Fibroblast of villous mesenchyme (primary cell): ENCODE data around the gene INHA. TPM values are rescaled to one million over a fixed set of nuclear protein-coding genes. Genes with fewer than 3 reads are reported as not detected.

Experiments used
- DNase-seq: peaks from one replicate; pipeline ENCODE4 v3.0.0-alpha.2; 2010; ENCODE audit warnings: low read depth
- H3K4me3 ChIP-seq: 2 replicates; pipeline ENCODE4 v1.5.1; 2011; ENCODE audit warnings: low read depth, mild to moderate bottlenecking, low read length
- CTCF ChIP-seq: IDR thresholded peaks from 2 replicates; pipeline ENCODE4 v1.5.1; 2012; ENCODE audit warnings: low read depth, mild to moderate bottlenecking, low read length; ENCODE audit not compliant: insufficient read depth
- total RNA-seq: library from RNA; depleted of rRNA; stranded (reverse); fragments of >200 nt; gene quantifications from 2 replicates; pipeline ENCODE4 v1.2.3, GENCODE V29; 2012

The INHA gene
- total RNA-seq, 1 donor = 0.43 TPM

DNA sequence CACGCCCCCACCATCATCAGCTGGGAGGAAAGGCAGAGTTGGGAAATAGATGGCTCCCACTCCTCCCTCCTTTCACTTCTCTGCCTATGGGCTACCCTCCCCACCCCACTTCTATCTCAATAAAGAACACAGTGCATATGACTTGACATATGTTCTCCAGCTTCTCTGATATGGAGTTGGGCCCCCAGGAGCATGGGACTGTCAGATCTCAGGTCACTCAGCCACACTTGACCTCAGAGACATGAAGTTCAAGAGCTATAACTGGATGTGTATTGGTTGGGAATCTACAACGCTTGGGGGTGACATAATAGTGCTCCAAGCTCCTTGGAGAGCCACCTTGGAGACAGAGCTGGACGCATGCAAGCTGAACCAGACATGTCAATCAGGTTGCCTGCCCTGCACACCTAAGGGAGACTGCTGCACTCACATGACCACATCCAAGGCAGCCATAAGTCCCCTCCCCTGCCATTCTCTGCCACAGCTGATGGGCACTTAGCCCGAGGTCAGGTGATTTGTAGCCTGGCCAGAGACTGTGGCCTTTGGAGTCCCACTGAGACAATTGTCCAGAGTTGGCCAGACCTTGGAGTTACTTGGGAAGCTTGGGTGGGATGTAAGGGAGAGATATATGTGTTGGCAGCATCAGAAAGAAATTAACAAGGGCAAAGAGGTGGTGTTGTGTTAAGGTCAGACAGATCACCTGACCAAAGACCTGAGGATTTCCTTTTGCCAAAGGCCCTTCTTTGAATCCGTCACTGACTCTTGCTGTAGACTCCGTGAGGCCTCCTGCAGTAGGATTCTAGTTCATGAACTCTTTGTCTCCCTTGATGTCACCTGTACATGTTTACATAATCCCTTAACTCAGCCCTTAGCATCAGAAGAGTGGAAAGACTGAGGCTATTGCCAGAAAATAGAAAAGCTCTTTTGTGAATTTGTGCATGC is 3.7 kb downstream of the INHA start:
- no peak overlapping the region for H3K4me3 ChIP-seq
- TF ChIP-seq CTCF = no peak
- no peak for DNase-seq

GRCh38 chr2:219576505-219577388 is 4.6 kb downstream of the INHA start:
- no peak for TF ChIP-seq CTCF
- no peak for DNase-seq
- H3K4me3 ChIP-seq = no peak overlapping the region

DNA sequence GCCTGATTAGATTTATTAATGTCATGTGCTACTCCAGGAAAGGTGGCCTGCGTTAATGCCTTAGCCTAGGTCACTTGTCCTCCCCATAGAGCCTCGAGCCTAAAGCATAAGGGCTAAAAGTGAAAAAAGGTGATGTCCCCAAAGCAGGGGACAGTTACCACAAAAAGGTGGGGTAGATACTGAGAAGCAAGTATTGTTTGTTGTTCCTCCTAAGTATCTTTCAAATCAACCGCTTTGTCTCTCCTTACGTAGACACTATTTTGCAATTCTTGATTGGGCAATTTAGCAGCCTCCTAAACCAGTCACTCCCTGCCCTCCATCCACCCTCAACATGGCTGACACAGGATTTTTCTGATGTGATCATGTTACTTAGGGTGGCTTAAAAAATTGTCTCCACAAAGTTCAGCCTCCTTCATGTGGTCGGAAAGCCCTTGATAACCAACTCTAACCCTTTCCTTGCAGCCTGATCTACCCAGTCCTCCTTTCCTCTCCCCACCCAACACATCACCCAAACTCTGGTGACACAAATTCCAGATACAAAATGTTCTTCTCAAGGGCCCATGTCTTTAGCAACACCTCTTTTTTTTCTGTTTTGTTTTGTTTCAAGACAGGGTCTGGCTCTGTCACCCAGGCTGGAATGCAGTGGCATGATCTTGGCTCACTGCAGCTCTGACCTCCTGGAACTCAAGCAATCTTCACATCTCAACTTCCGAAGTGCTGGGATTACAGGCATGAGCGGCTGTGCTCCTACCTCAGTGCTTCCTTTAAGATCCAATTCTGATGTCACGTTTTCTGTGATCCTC is 6.9 kb downstream of the INHA start:
- peak; percentile 86 for DNase-seq
- H3K4me3 ChIP-seq = no peak overlapping the region
- no peak for TF ChIP-seq CTCF

- H3K4me3 ChIP-seq = no peak overlapping the region
- DNase-seq = no peak
- no peak for TF ChIP-seq CTCF
Measured at GRCh38 chr2:219581346-219581745, 9.2 kb downstream of the INHA start.

- no peak for TF ChIP-seq CTCF
- no peak overlapping the region for H3K4me3 ChIP-seq
- DNase-seq = no peak
Measured at GRCh38 chr2:219591091-219591490, 19.0 kb downstream of the INHA start.

DNA sequence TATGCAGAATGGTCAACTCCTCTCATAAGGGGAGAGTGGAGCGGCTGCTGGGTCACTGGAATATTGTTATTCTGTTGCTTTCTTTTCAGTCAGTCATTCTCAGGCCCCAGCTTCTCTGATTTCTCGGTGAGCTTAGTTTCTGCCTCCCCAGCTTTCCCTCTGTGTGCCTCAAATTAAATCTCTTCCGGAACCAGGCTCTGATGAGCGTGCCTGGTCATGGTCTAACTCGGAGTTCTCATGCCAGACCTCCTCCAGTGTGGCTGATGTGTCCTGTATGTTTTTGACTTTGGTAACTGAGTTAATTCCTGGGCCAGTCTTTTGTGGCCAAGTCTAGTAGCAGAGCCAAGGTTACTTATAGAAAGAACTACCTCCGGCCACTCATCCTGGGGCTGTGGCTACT is 20.6 kb downstream of the INHA start:
- no peak for DNase-seq
- H3K4me3 ChIP-seq = no peak overlapping the region
- no peak for TF ChIP-seq CTCF
